NCI-H187 treated with DMSO at 0.1 percent for 48 hours (cell line): Measurements from ENCODE around the gene SIK3.
"Not testable (repeated sequence)": the region's sequence is repeated elsewhere in the genome, so short reads cannot be mapped to it uniquely, and the experiment has no call there.

ENCODE experiments used
- DNase-seq: peaks from one replicate; lab custom pipeline; 2025; lab: John Stamatoyannopoulos, UW

The SIK3 gene

DNA sequence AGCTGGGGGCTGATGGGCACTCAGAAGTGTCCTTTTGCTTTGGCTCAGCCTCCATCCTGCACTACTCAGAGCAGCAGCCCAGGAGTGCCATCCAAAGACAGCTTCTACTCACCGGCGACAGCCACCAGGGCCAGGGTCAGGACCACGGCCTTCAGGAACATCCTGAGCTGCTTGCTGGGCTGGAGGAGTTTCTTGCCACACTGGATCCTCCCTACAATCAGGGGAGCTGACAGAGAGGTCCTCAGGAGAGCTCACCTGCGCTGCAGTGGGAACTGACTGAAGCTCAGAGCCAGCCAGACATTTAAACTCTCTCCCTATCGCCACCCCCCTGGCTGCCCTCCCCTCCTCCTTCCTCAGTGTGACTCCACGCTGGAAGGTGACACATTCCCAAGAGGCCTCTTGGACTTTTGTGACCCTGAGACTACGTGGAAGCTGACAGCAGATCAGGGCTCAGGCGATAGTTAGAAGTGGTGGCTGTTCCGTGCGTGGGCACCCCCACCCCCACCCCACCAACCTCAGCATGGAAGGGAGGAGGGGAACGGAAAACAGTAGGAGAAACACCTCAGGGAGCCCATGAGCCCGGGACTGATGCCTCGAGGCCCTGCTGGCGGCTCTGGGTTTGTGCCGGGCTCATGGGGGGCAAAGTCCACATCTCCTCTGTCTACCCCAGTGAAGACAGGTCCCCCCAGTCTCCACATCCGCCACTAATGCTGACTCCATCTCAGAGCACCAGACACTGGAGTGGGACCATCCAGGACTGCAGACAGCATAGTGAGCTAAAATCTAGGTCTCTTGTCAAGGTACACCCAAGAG, 275.0 kb downstream of the SIK3 start, which contains the start of gene APOA4:
TSS of gene APOA4 (minus strand) at position 274 of the 813 bp plus-strand sequence. CDS start at position 161, 113 bp downstream.
- no peak for DNase-seq

DNA sequence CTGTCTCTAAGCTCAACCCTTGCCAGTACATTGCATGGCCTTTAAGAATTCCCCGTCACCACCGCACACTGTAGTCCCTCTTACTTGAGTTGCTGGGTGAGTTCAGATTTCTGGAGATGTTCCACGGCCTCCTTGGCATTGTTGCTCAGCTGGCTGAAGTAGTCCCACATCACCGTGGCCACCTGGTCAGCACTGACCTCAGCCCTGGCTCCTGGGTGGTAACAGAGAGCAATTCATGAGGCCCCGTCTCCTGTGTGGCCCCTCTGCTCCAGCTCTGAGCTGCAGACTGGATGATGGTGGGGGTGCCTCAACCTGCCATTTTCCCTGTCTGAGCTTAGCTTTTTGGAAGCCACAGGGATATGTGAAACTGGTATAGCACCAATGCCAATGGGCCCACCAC, 275.7 kb downstream of the SIK3 start:
- no peak for DNase-seq

DNA sequence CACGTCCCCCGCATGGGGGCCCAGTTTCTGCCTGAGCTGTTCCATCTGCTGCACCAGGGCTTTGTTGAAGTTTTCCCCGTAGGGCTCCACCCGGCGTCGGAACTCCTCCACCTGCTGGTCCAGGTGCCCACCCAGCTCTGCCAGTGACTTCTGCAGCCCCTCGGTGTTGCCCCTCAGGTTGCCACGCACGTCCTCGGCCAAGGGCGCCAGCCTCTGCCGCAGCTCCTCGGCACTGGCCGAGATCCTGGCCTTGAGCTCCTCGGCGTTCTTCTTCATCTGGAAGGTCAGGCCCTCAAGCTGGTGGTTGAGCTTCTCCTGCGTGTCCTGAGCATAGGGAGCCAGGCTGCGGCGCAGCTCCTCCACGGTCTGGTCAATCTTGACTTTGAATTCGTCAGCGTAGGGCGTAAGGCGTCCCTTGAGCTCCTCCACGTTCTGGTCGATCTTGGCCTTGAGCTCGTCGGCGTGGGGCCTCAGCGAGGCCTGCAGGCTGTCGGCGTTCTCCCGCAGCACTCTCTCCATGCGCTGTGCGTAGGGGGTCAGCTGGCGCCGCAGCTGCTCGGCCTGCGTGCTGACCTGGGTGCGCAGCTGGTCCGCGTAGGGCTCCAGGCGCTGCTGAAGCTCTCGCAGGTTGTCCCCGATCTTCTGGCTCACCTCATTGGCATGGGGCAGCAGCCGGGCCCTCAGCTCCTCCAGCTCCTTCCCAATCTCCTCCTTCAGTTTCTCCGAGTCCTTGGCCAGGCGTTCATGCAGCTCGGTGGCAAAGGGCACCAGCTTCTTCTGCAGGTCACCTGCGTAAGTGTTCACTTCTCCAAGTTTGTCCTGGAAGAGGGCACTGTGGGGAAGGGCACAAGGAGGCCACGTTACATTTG, 276.9 kb downstream of the SIK3 start:
- no peak for DNase-seq

GRCh38 chr11:116819049-116819448, 279.2 kb downstream of the SIK3 start:
- no peak for DNase-seq

- DNase-seq, result no peak
These were observed 283.7 kb downstream of the SIK3 start for GRCh38 chr11:116814502-116814901.

GRCh38 chr11:116813781-116814471, 284.3 kb downstream of the SIK3 start:
- no peak for DNase-seq

- no peak for DNase-seq
These were observed 285.1 kb downstream of the SIK3 start for GRCh38 chr11:116813170-116813569.

GRCh38 chr11:116812109-116812508, 286.1 kb downstream of the SIK3 start:
- DNase-seq, result no peak

GRCh38 chr11:116811194-116811593, 287.0 kb downstream of the SIK3 start:
- no peak for DNase-seq

DNA sequence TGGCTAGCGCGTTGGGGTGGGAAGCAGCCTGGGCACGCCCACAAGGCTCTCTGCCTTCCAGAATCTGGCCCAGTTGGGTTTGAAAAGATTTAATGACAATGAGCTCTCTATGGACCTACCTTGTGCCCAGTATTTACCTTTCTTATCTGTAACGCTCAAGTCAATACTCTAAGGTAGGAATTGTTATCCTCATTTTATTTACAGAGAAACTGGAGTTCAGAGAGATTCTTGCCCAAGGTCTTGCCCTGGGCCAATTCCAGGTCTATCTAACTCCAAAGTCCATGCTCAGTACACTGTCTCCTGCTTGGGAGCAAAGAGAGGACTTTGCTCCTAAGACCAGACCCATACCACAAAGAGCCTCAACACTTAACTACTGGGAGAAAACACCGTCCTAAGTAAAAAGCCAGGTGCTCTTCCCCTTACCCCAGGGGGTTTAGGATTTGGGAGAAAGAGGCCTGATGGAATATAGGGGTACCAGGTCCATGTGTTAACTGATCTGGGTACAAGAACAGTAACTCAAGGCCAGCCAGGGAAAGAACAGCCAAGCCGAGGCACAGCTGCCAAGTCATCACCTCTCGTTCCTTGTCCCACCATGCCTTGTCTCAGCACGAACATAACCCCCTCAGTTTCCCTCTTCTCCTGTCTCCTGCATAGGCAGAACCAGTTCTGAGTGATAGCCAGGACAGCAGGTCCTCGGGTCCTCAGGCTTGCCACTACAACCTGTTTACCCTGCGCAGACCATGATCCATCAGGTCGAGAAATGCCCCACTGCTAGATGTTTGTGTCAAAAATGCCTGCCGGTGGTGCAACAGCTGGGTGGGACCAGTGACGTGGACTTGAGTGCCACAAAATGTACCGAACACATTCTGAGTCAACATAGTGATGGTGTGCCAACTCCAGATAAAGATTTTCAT, 289.7 kb downstream of the SIK3 start:
- no peak for DNase-seq

GRCh38 chr11:116807601-116808261, 290.5 kb downstream of the SIK3 start:
- no peak for DNase-seq

- DNase-seq, result no peak
These were observed 294.2 kb downstream of the SIK3 start for GRCh38 chr11:116804001-116804400.

- DNase-seq, result not testable (repeated sequence)
These were observed 296.6 kb downstream of the SIK3 start for GRCh38 chr11:116801662-116802061.

DNA sequence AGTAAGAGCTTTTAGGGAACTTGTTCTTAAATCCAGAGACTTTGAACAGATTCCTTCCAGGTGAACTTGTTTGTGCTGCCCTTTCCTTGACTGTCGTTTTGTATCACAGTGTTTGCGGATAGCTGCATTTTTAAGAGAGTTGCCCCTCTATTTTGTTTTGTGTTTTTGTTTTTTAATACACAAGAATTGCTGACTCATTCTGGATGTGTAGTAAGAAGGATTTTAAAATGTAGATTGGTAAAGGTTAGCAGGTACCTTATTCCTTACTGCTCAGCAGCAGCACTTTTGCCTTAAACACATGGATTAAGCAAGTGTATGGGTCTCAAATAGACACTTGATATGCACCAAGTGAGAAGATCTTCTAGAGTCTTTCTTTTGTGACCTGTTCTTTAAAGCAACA, 297.6 kb downstream of the SIK3 start:
- DNase-seq, result no peak

- DNase-seq, result no peak
These were observed 299.9 kb downstream of the SIK3 start for GRCh38 chr11:116798368-116798767.

GRCh38 chr11:116797816-116798215, 300.4 kb downstream of the SIK3 start:
- DNase-seq, result no peak

DNA sequence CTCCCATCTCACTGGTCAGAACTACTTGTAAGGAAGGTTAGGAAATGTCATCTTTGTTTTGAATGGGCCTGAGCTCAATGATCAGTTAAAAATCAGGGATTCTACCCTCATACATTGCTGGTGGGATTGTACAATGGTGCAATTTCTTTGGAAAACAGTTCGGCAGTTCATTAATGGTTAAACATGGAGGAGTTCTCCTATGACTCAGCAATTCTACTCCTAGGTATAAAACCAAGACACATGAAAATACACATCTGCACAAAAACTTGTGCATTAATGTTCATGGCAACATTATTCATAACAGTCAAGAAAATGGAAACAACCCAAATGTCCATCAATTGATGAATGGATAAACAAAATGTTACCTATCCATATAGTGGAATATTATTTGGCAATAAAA, 301.7 kb downstream of the SIK3 start:
- DNase-seq, result no peak

DNA sequence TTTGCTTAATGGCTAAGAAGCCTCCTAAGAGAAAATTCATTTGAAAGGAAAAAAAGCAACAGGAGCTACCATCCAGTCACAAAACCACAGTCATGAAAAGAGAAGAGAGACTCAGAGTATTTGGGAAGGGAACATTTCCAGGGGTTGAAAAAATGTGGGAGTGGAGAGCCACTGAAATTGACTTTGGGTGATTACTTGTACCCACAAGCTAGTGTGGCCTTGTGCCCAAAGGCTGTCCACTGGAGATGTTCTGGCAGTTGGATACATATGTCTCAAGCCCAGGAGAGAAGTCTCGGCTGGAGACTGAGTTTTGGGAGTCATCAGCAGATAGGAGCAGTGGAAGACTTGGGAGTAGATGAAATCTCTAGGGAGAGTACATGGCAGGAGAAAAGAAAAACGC, 303.4 kb downstream of the SIK3 start:
- no peak for DNase-seq

DNA sequence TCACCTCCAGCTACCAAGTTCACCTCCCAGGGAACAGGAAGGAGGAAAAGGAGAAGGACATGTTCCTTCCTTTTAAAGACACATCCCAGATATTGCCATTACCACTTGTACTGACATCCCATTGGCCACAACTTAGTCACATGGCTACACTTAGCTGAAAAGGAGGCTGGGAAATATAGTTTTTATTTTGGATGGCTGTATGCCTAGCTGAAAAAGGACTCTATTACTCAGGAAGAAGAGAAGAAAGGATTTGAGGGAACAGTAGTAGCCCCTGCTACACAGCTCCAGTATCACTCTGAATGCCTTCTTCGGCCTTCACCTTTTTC, 304.5 kb downstream of the SIK3 start:
- no peak for DNase-seq
